Activated CD4-positive, alpha-beta T cell treated with anti-CD3 and anti-CD28 coated beads, Interleukin-2, Interleukin-6, amounts not matched to agents 100 ng/mL and 50 ng/mL, durations not matched to agents 16 hours and 8 hours (primary cell): Measurements from ENCODE around the gene STOML1.
"Not testable (repeated sequence)": the region's sequence is repeated elsewhere in the genome, so short reads cannot be mapped to it uniquely, and the experiment has no call there.

Source experiments
- DNase-seq: peaks from one replicate; pipeline ENCODE4 v3.0.0-alpha.2; 2020

STOML1 gene

DNA sequence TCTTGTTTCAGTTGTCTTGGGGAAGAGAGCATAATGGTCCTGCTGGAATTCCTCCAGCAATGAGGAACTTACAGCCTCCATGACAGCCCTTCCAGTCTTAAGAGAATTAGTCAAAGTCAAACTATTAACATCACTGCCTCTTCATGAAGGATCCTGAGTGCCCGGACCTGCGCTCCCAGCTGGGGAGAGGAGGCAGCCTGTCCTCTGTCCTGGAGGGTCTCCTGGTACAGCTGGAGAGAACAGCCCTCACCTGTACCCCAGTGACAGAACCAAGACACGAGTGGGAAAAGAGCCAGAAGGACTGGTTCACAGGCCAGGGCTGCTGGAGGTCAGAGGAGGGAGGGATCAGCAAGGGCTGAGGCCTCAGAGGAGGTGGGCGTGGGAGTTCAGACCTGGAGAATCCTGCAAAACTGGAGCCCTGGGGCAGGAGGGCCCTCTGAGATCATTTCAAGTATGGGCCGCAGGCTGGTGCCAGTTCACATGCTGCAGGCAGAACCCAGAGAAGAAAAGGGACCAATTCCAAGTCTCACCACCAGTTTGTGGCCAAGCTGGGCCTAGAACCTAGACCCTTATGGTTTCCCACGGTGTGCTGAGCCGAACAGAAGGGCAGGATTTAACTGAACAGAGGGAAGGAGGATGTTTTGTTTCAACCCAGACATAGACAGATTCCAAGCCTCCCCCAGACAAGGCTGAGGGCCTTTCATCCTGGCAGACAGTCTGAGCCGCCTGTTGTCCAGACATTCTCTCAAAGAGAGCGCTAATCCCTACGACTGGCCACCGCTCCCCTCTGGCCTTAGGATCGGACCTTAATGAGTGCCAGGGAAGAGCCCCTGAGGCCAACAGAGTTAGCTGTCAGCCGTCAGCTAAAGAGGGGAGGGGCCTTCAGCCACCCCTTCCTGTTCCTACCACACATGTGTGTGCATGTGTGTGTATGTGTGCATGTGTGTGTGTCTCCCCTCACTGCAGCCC, 47.6 kb downstream of the STOML1 start:
- DNase-seq = no peak

DNA sequence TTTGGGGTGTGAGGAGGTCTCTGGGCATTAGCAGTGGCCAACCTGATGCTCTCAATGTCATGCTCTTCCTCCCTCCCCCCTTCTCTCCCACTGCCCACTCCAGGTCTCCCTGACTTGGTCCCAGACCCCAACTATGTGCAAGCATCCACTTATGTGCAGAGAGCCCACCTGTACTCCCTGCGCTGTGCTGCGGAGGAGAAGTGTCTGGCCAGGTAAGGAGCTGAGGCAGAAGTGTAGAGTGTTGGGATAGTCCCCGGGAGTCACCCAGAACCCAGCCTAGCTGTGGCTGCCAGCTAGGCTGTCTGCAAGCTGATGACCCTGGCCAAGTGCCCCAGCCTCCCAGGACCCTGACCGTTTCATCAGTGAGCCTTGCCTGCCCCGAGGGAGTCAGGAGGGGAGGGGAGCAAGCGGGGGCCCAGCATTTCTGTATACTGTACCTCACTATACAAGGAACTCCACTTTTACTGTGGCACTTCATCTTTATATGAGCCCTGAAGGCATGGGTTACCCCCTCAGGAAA, 49.3 kb downstream of the STOML1 start:
- no peak for DNase-seq

DNA sequence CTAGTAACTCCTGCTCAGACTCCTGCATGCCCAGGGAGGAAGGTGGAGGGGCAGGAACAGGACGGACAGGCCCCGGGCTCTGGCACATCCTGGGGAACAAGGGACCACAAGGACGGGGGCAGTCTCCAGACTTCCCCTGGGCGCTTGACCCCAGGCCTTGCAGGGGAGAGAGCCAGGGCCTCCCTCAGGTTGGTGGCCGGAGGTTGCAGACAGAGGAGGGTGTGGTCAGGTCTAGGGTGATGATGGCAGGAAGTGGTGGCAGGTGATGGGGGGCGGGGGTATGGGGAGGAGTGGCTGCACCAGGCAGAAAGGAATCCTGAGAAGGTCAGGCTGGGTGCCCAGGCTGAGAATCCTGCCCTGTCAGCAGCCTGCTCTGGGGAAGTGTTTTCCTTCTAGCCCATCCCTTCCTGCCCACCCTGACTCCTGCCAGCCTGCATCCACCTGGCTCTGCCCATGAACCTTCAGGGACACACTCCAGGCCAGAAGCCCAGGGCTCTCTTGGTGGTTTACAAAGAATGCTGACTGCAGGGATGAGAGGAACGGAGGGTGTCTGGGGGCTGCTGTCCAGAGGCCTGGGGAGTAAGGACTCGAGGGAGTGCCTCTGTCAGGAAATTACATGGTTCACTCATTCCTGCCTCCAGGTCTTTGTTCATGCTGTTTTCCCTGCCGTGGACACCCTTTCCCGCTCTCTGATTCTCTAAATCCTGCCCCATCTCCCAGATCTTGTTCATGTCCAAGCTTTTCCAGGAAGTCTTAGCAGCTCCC, 50.0 kb downstream of the STOML1 start:
- DNase-seq = no peak

DNA sequence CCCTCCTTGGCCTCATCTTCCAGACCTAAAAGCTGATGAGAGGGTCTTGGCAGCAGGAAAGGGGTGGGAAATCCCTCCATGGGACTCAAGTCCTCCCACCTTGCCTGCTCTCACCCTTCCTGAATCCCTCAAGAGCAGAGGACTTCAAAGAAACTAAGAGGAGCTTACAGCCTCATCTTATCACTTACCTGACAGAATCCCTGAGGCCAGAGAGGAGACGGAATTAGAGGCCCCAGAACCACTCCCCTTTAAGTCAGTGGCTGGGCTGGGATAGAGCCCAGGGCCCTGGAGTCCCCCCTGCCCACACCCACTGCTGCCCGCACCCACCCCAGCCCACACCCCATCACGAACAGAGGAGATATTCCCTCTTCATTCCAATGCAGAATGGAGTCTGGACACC, 50.6 kb downstream of the STOML1 start:
- DNase-seq = no peak

DNA sequence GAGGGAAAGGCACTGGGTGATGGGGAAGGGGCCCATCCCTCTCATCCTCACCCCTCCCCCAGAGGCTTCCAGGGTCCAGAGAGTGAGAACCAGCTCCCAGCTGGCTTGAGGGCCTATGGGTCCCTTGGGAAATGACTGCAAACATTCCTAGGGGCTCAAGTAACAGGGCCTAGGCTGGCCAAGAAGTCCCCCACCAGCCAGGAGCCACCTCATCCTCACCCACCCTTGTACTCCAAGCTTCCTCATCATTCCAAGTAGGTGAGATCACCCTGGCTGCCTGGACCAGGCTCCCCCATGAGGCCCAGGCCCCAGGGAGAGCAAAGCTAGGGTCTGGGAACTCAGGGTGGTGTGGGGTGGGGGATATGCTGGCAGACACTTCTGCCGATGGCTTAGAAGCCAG, 51.1 kb downstream of the STOML1 start:
- no peak for DNase-seq

DNA sequence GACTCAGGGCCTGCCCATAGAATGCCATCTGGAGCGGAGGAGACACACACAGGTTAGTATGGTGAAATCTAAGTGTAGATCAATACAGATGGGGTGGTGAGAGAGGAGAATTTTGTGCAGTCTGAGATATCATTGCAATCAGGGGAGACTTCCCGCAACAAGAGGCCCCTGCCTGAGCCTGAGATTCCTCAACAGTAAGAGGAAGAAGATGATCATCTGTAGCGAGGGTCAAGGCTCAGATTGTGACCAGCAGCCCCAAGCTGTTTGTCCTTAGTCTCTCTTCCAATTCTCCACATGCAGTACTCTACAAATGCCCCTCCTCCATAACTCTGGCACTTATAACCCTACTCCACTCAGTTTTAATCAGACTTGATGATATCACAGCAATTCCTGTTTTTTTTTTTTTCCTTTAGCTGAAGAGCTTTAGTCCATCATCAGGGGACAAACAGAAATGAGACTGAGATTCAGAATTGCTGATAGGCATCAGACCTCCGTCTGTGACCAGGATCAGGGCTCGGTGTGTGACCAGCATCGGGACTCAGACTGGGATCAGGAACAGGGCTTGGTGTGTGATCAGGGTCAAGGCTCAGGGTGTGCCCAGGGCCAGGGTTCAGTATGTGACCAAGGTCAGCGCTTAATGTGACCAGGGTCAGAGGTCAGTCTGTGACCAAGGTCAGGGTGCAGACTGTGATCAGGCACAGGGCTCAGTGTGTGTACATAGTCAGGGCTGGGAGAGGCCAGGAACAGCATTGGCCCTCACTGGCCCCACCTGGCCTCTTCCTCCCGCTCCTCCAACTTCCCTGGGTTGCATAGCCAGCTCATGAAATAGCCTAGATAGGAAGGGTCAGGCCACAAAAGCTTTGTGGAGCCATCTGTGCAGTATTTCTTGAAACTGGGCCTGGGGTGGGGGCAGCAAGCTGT, 51.8 kb downstream of the STOML1 start:
- no peak for DNase-seq

DNA sequence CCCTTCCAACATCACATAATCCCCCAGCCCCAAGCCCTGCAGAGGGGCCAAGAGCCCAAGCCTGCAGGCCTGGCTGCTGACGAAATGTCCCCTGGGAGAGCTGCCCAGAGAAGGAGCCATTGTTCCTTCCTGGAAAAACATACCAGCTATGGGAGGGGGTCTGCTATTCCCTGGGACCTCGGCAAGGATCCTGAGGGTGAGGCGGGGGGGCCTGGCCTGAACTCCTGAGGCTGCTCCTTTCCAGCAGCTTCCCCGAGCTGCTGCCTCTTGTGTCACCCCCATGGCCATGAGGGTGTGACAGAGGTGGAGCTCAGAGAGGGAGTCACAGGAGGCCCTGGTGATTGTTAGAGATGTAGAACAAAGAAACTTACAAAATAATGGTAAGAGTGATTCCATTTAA, 53.0 kb downstream of the STOML1 start:
- DNase-seq = no peak

DNA sequence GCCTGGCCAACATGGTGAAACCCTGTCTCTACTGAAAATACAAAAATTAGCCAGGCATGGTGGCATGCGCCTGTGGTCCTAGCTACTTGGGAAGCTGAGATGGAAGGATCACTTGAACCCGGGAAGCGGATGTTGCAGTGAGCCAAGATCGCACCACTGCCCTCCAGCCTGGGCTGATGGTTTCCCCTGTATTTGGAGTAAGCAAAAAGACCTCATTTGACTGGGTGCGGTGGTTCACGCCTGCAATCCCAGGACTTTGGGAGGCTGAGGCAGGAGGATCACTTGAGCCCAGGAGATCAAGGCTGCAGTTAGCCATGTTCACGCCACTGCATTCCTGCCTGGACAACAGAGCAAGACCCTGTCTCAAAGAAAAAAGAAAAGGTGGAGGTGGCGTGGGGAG, 53.6 kb downstream of the STOML1 start:
- not testable (repeated sequence) for DNase-seq

DNA sequence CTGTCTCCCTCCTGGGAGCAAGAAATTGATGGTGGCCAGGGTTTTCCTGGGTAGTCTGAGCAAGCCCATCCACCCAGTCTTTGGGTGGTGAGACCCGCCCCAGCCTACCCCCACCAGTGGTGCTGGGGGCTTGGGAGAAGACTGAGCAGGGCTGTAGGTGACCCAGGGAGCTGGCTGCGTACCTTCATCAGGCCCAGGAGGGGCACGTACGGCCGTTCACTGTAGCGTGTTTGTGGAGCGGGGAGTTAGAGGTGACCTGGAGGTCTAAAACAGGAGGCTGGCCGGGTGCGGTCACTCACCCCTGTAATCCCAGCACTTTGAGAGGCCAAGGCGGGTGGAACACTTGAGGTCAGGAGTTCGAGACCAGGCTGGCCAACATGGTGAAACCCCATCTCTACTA, 54.4 kb downstream of the STOML1 start:
- DNase-seq = no peak

DNA sequence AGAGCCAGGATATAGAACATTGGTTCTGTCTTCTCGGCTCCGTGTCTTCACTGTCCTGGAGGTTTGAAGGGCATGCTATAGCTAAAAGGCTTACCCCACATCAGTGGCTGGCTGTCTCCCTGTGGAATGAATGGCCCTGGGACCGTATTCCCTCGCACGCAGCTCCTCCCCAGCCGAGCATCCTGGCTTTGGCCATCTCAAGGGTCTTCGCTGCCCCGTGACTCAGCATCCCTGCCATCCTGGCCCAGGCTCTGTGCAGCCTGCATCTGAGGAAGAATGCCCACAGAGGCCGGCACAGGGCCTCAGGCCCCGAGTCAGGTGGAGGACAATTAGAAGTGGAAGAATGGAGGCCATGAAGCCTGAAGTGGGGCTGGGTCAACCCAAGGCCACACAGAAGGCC, 54.8 kb downstream of the STOML1 start:
- DNase-seq = no peak

DNA sequence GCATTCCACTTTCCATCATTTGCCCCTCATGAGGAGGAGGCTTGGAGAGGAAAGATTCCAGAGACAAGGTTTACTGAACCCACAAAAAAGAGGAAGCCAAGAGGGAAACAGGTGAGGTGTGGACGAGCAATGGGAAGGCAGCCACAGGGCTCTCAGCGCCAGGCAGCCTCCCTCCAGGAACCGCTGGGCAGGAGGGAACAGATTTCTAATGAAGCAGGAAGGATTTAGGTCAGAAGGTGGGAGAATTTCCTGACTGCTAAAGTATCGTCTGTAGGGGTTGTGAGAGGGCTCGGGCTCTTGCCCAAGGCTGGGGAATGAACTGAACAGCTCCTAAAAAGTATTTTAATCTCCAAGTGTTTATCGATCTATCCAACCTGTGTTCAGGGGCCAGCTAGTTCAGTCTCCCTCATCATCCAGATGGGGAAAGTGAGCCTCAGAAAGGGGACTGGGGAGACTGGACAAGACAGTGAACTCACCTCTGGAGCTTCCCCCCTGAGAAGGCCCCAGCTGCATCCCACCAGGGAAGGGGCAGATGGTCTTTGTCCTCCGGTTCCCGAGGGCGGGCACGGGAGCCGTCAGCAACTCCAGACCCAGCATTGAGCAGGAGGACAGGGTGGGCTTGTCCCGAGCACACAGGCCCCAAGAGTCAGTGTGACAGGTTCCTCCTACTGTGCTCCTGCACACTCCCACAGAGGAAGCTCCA, 55.4 kb downstream of the STOML1 start:
- DNase-seq = no peak

DNA sequence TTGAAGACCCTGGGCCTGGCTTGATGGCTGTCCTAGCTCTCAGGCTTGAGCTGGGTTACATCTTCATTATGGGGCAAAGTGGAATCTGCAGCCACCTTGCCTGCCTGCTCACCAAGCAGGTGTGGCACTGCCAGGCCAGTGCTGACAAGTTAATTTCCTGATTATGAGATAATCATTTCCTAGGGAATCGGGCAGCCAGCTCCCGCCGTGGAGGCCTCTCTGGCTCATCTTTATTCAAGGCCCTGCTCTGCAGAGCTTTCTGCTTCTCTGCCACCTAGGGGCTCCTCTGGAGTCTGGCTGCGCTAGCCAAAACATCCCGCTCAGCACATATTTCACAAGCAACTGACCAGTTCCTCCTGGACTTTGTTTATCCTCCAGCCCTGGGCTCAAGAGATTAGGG, 55.9 kb downstream of the STOML1 start:
- no peak for DNase-seq

DNA sequence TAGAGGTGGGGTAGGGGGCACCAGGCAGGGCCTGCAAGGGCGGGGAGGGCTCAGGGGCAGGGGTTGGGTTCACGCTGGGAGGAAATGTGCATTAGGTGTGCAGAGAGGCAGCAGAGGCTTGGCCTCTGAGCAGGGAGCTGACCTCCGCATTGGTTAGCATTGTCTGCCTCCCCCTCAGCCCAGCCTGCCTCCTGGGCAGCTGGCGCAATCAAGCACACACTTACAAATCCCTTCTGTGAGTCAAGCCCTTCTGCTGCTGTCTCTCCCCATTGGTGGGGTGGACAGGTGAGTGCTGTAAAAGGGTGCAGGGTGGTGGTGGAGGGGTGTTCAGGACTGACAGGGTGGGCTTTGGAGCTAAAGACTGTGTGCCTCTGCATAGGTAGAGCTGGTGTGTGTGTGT, 56.5 kb downstream of the STOML1 start:
- DNase-seq = no peak

DNA sequence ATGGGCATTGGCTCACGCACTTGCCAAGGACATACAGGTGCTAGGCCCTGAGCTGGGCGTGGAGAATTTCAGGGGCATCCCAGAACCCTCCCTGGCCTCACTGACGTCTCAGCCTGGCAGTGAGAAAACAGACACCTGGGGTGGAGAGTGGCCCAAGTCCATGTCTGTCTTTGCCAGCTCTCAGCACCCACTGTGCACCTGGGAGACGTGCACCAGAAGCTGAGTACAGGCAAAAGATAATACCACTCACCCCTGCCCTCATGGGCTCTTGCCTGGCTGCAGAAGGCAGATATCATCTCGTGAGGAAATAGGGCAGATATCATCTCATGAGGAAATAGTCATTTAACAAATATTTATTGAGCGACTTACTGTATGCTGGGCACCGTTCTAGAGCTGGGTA, 57.8 kb downstream of the STOML1 start:
- DNase-seq = no peak

DNA sequence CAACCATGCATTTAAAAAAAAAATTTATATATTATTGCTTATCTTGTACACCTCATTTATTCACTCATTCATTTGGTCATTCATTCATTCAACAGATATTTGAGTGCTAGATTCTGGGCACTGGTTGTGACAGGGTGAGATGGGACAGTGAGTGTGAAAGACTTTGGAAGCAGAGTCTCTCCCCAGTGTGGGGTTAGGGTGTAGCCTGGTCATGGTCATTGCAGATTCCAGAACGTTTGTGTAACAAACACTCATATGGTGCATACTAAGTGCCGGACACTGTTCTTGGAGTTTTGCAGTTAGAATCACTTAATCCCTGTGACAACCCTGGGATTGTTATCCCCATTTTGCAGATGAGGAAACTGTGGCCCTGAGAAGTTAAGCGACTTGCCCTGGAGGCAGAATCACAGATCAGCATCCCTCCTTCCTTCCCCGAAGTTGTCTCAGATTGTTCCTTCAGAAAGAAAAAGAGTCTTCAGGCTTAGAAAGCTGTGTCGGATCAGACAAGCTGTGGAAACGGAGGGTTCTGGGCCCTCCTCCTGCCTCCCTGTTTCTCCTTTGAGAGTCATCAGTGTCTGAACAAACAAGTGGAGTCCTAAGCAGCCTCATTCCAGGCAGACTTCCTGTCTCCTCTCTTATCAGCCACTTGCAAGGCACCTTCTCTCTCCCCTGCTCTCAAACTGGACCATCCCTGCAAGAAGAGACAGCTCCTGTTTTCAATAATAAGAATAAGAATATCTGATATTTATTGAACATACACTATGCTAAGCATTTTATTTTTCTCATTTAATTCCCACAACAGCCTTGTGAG, 59.5 kb downstream of the STOML1 start:
- no peak for DNase-seq

DNA sequence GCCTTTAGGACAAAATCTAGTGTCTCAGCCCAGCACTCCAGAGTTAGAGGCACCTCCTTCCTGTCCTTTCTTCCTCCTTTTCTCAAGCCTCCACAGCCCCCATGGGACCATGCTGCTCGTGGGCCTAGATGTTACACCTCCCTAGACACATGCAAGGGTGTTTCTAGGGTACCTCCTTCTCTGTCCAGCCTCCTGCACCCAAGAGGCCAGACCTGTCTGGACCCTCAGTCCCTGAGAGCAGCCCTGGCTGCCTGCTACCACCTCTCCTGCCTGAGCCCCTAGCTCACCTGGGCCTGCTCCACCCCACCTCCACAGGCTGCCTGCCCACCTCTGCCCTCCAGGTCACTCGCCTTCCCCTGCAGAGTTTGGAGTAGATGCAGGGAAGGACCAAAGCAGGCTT, 60.7 kb downstream of the STOML1 start:
- DNase-seq = no peak

DNA sequence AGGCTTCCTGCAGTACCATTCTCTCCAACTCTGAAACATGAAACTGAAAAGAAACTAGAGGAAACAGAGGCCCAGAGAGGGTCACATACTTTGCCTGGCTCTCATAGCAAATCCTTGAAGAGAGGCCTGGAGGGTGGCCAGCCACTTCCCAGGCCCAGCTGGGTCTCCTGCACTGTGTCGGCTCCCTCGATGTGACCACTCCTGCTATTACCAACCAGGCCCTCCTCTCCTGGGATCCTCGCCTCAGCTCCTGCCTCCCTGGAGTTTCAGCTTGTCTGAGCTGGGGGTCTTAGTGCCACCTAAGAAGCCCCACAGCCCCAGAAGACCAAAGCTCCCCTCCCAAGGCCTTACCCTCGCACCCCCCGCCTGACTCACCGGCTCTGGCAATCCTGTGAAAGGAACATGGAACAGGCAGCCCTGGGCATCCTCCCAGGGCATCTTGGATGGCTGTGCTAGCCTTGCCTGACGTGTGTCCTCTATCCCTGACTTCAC, 61.3 kb downstream of the STOML1 start:
- no peak for DNase-seq

DNA sequence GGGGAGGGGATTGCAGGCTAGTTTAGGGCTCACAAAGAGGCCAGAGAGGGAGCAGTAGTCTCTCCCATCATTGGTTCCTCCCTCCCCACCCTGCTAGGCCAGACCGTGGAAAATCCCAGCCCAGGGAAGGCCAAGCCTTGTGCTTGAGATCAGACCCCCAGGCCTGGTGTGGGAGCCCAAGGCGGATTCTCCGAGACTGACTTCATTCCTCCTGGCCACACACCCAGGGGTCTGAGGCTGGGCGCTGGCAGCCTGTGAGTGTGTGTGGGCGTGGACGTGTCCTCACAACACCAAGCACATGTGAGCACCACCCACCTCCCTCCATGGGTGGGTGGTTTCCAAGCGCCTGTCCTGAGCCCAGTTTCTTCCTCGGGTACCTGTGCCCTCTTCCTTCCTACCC, 61.7 kb downstream of the STOML1 start:
- no peak for DNase-seq

DNA sequence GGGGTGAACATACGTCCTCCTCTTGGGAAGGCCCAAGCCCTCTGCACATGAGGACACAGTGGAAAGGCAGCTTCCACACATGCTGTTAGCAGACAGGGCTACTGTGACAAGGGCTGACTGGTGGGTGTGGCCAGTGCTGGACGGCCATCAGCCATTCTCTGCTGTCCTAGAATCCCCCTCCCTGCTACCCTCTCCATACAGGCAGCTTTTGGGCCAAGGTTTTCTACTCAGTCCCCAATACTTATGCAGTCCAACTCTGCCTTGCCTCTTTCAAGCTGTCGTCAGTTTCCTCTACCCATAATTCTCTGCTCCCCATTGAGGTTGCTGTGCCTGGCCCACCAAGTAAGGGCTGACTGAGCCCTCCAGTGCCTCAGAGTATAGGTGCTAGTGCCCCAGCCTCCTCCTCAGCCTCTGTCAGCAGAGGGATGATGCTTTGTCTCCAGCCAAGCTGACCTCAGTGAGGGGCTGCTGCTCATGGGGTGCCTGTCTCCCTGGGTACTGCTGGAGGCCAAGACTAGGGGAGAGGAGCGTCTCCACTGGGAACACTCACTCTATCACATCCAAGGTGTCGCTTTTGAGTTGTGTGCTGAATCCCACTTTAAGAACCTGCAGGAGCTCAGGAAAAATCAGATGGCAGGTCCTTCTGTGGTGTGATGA, 63.0 kb downstream of the STOML1 start:
- DNase-seq = no peak
